ENCODE data around the gene TMEM61.

TMEM61 gene

DNA sequence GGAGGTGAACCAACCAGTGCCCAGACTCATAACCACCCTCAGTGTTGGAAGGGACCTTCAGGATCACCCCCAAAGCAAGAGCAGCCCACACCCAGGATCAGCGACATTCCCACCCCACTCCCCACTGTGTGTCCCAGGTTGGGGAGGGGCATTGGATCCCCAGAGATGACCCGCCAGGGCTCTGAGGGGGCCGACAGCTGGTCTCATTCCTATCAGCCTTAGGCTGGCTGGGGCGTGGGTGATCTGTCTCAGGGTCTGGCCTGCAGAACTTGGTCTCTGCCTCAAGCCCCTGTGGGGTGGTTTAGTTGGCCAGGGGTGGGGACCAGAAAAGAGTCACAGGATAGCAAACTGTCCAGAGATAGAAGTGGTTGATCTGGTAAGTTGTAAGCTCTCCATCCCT, 10.5 kb downstream of the TMEM61 start:
- Histone ChIP-seq H3K79me2 (ENCODE audit: insufficient read depth, low read length) (no peaks in the 10 kb centered on the region), H3K9me2 (replicated peaks; ENCODE audit: insufficient read depth, low read length) (no peaks in the 10 kb centered on the region), H3K9ac (ENCODE audit: low read length) (no peak overlapping the region), H3F3A (ENCODE audit: insufficient read depth) (no peaks in the 10 kb centered on the region), H3K27ac (ENCODE audit: low read depth, low read length) (no peak overlapping the region), H3K4me3 (ENCODE audit: insufficient read depth, low read length, poor library complexity, severe bottlenecking) (no peak overlapping the region), H3K9me3 (ENCODE audit: insufficient read depth, low read length) (no peaks in the 10 kb centered on the region), H2AFZ (ENCODE audit: low read depth, low read length, severe bottlenecking) (no peak overlapping the region), H3K27me3 (ENCODE audit: low read length) (no peaks in the 10 kb centered on the region), H3K4me2 (ENCODE audit: low read depth, low read length, poor library complexity, severe bottlenecking) (no peak overlapping the region), H4K20me1 (ENCODE audit: low read depth, low read length) (no peaks in the 10 kb centered on the region), H3K36me3 (ENCODE audit: low read length) (no peaks in the 10 kb centered on the region)
- no peak for TF ChIP-seq EZH2phosphoT487 (conservative IDR thresholded peaks at IDR 0.05; ENCODE audit: low read length)
- TF ChIP-seq CTCF (IDR thresholded peaks at IDR 0.05; ENCODE audit: insufficient read depth, low read length, poor library complexity, severe bottlenecking), result no peak

- TF ChIP-seq CTCF (IDR thresholded peaks at IDR 0.05; ENCODE audit: insufficient read depth, low read length, poor library complexity, severe bottlenecking), result no peak
- no peak for TF ChIP-seq EZH2phosphoT487 (conservative IDR thresholded peaks at IDR 0.05; ENCODE audit: low read length)
- H3K79me2 ChIP-seq (ENCODE audit: insufficient read depth, low read length), result no peaks in the 10 kb centered on the region
- H3K27me3 ChIP-seq (ENCODE audit: low read length), result no peaks in the 10 kb centered on the region
- H3K9me3 ChIP-seq (ENCODE audit: insufficient read depth, low read length), result no peaks in the 10 kb centered on the region
- no peaks in the 10 kb centered on the region for H3F3A ChIP-seq (ENCODE audit: insufficient read depth)
- no peak overlapping the region for H2AFZ ChIP-seq (ENCODE audit: low read depth, low read length, severe bottlenecking)
- H3K36me3 ChIP-seq (ENCODE audit: low read length), result no peaks in the 10 kb centered on the region
- H3K9me2 ChIP-seq (replicated peaks; ENCODE audit: insufficient read depth, low read length), result no peaks in the 10 kb centered on the region
- no peak overlapping the region for H3K9ac ChIP-seq (ENCODE audit: low read length)
- H3K27ac ChIP-seq (ENCODE audit: low read depth, low read length), result no peak overlapping the region
- H3K4me2 ChIP-seq (ENCODE audit: low read depth, low read length, poor library complexity, severe bottlenecking), result no peak overlapping the region
- no peaks in the 10 kb centered on the region for H4K20me1 ChIP-seq (ENCODE audit: low read depth, low read length)
- H3K4me3 ChIP-seq (ENCODE audit: insufficient read depth, low read length, poor library complexity, severe bottlenecking), result no peak overlapping the region
These were observed 11.5 kb downstream of the TMEM61 start for GRCh38 chr1:54991939-54992338.

- Histone ChIP-seq H2AFZ (ENCODE audit: low read depth, low read length, severe bottlenecking) (no peak overlapping the region), H4K20me1 (ENCODE audit: low read depth, low read length) (no peaks in the 10 kb centered on the region), H3F3A (ENCODE audit: insufficient read depth) (no peaks in the 10 kb centered on the region), H3K27ac (ENCODE audit: low read depth, low read length) (no peak overlapping the region), H3K27me3 (ENCODE audit: low read length) (no peaks in the 10 kb centered on the region), H3K36me3 (ENCODE audit: low read length) (no peaks in the 10 kb centered on the region), H3K4me3 (ENCODE audit: insufficient read depth, low read length, poor library complexity, severe bottlenecking) (no peak overlapping the region), H3K9me2 (replicated peaks; ENCODE audit: insufficient read depth, low read length) (no peaks in the 10 kb centered on the region), H3K9ac (ENCODE audit: low read length) (no peak overlapping the region), H3K9me3 (ENCODE audit: insufficient read depth, low read length) (no peaks in the 10 kb centered on the region), H3K4me2 (ENCODE audit: low read depth, low read length, poor library complexity, severe bottlenecking) (no peak overlapping the region), H3K79me2 (ENCODE audit: insufficient read depth, low read length) (no peaks in the 10 kb centered on the region)
- TF ChIP-seq EZH2phosphoT487 (conservative IDR thresholded peaks at IDR 0.05; ENCODE audit: low read length) (no peak), CTCF (IDR thresholded peaks at IDR 0.05; ENCODE audit: insufficient read depth, low read length, poor library complexity, severe bottlenecking) (no peak)
These were observed 12.7 kb downstream of the TMEM61 start for GRCh38 chr1:54993140-54993539.

Measured in SU-DHL-6 (cell line).